MM.1S (cell line): Measurements from ENCODE around the gene HTRA2.

Experiments used
- CTCF ChIP-seq: fragments of 300-600 bp; sonication (generic); IDR thresholded peaks from 2 replicates; pipeline ENCODE4 v1.5.1; 2016; ENCODE audit warnings: antibody characterized with exemption, low read length, mixed read lengths
- EZH2 ChIP-seq: fragments of 300-600 bp; sonication (generic); optimal IDR thresholded peaks from 2 replicates; pipeline ENCODE3; 2017; ENCODE audit warnings: low read depth, mild to moderate bottlenecking, antibody characterized with exemption, low read length, mixed read lengths

DNA sequence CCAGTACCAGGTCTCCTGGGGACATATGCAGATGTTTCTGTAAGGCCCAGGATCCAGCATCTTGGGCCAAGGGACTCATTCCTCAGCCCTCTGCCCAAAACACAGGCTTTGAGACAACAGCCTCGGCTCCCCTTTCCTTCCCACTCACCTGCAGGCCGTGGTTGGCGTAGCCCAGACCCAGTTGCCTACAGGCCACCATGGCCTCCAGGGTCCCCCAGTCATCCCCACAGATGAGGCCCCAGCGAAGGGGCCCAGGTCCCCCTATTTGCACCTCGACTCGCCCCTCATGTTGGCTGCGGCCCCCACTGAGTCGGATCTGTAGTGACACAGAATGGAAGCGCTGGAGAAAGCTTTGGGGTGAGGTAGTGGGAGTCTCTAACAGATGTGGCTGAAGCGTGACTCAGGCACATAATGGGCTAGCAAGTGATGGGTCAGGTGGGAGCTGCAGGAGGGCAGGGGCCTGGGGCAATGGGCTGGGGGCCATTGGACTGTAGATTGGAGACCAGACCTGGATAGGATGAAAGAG lies 5.8 kb downstream of the HTRA2 start:
- TF ChIP-seq CTCF (no peak), EZH2 (no peak)
